ENCODE measurements around the gene NUDT6. TPM values are rescaled to one million over a fixed set of nuclear protein-coding genes. Genes with fewer than 3 reads are reported as not detected.

The NUDT6 gene
- total RNA-seq, 1 donor from 2014 or later, result 4.0 TPM

- H4K20me1 ChIP-seq (ENCODE audit: insufficient read depth, low read length), result no peaks in the 10 kb centered on the region
- no peak overlapping the region for H2AFZ ChIP-seq (ENCODE audit: low read depth, low read length)
- FAIRE-seq (no peak), DNase-seq (ENCODE audit: low read depth) (peak; percentile 63)
- H3K4me3 ChIP-seq (ENCODE audit: insufficient read depth, low read depth, low read length), result no peak overlapping the region
- H3K79me2 ChIP-seq (ENCODE audit: insufficient read depth, low read length), result peaks cover 13% of the 10 kb centered on the region
- Mint-ChIP-seq H3K4me1 (ENCODE audit: low read depth, unreplicated experiment) (peaks cover 9% of the 10 kb centered on the region), H3K27ac (ENCODE audit: unreplicated experiment) (no peak overlapping the region), H3K27me3 (ENCODE audit: low read depth, unreplicated experiment) (no peaks in the 10 kb centered on the region), H3K36me3 (ENCODE audit: low read depth, unreplicated experiment) (no peaks in the 10 kb centered on the region), H3K9me3 (ENCODE audit: unreplicated experiment) (no peaks in the 10 kb centered on the region), H3K4me3 (ENCODE audit: unreplicated experiment) (no peak overlapping the region)
- no peaks in the 10 kb centered on the region for H3K27me3 ChIP-seq (ENCODE audit: insufficient read depth, low read length)
- no peak overlapping the region for H3K4me2 ChIP-seq (ENCODE audit: low read length)
- H3K4me1 ChIP-seq (ENCODE audit: insufficient read depth, low read length), result peaks cover 14% of the 10 kb centered on the region
- TF ChIP-seq CTCF (IDR thresholded peaks at IDR 0.05; ENCODE audit: insufficient read depth, low read depth, low read length) (no peak), EZH2 (IDR thresholded peaks at IDR 0.05; ENCODE audit: insufficient read depth, low read length) (no peak)
- H3K9me3 ChIP-seq (ENCODE audit: insufficient read depth, low read depth, low read length), result no peaks in the 10 kb centered on the region
- no peak overlapping the region for H3K9ac ChIP-seq (ENCODE audit: low read length)
- H3K27ac ChIP-seq (ENCODE audit: low read depth, low read length), result no peak overlapping the region
- H3K36me3 ChIP-seq (ENCODE audit: insufficient read depth, low read length), result no peaks in the 10 kb centered on the region
Observed at GRCh38 chr4:122917731-122918130, 4.7 kb downstream of the NUDT6 start.

- no peak overlapping the region for H3K27ac ChIP-seq (ENCODE audit: low read depth, low read length)
- TF ChIP-seq EZH2 (IDR thresholded peaks at IDR 0.05; ENCODE audit: insufficient read depth, low read length) (no peak), CTCF (IDR thresholded peaks at IDR 0.05; ENCODE audit: insufficient read depth, low read depth, low read length) (no peak)
- H3K36me3 ChIP-seq (ENCODE audit: insufficient read depth, low read length), result no peaks in the 10 kb centered on the region
- Mint-ChIP-seq H3K4me1 (ENCODE audit: low read depth, unreplicated experiment) (peaks cover 20% of the 10 kb centered on the region), H3K36me3 (ENCODE audit: low read depth, unreplicated experiment) (no peaks in the 10 kb centered on the region), H3K27me3 (ENCODE audit: low read depth, unreplicated experiment) (no peaks in the 10 kb centered on the region), H3K27ac (ENCODE audit: unreplicated experiment) (no peak overlapping the region), H3K9me3 (ENCODE audit: unreplicated experiment) (no peaks in the 10 kb centered on the region), H3K4me3 (ENCODE audit: unreplicated experiment) (no peak overlapping the region)
- no peak overlapping the region for H3K9ac ChIP-seq (ENCODE audit: low read length)
- no peak overlapping the region for H2AFZ ChIP-seq (ENCODE audit: low read depth, low read length)
- H3K27me3 ChIP-seq (ENCODE audit: insufficient read depth, low read length), result no peaks in the 10 kb centered on the region
- peak; percentile 75 for FAIRE-seq
- H3K4me3 ChIP-seq (ENCODE audit: insufficient read depth, low read depth, low read length), result no peak overlapping the region
- H3K9me3 ChIP-seq (ENCODE audit: insufficient read depth, low read depth, low read length), result no peaks in the 10 kb centered on the region
- no peaks in the 10 kb centered on the region for H4K20me1 ChIP-seq (ENCODE audit: insufficient read depth, low read length)
- H3K4me2 ChIP-seq (ENCODE audit: low read length), result peak overlapping the region; percentile 69
- H3K4me1 ChIP-seq (ENCODE audit: insufficient read depth, low read length), result peaks cover 17% of the 10 kb centered on the region
- DNase-seq (ENCODE audit: low read depth), result peak; percentile 66
- H3K79me2 ChIP-seq (ENCODE audit: insufficient read depth, low read length), result no peaks in the 10 kb centered on the region
Observed at GRCh38 chr4:122914938-122915337, 7.5 kb downstream of the NUDT6 start.

- Histone ChIP-seq H2AFZ (ENCODE audit: low read depth, low read length) (no peak overlapping the region), H3K27me3 (ENCODE audit: insufficient read depth, low read length) (no peaks in the 10 kb centered on the region), H3K79me2 (ENCODE audit: insufficient read depth, low read length) (no peaks in the 10 kb centered on the region), H3K4me1 (ENCODE audit: insufficient read depth, low read length) (peaks cover 17% of the 10 kb centered on the region), H3K36me3 (ENCODE audit: insufficient read depth, low read length) (no peaks in the 10 kb centered on the region), H3K27ac (ENCODE audit: low read depth, low read length) (peak overlapping the region; percentile 40), H3K9ac (ENCODE audit: low read length) (no peak overlapping the region), H3K9me3 (ENCODE audit: insufficient read depth, low read depth, low read length) (no peaks in the 10 kb centered on the region), H3K4me3 (ENCODE audit: insufficient read depth, low read depth, low read length) (no peak overlapping the region), H3K4me2 (ENCODE audit: low read length) (peak overlapping the region; percentile 69), H4K20me1 (ENCODE audit: insufficient read depth, low read length) (no peaks in the 10 kb centered on the region)
- Mint-ChIP-seq H3K27ac (ENCODE audit: unreplicated experiment) (no peak overlapping the region), H3K27me3 (ENCODE audit: low read depth, unreplicated experiment) (no peaks in the 10 kb centered on the region), H3K36me3 (ENCODE audit: low read depth, unreplicated experiment) (no peaks in the 10 kb centered on the region), H3K4me1 (ENCODE audit: low read depth, unreplicated experiment) (peaks cover 20% of the 10 kb centered on the region), H3K4me3 (ENCODE audit: unreplicated experiment) (no peak overlapping the region), H3K9me3 (ENCODE audit: unreplicated experiment) (no peaks in the 10 kb centered on the region)
- TF ChIP-seq CTCF (IDR thresholded peaks at IDR 0.05; ENCODE audit: insufficient read depth, low read depth, low read length) (peak; percentile 56), EZH2 (IDR thresholded peaks at IDR 0.05; ENCODE audit: insufficient read depth, low read length) (no peak)
- FAIRE-seq, result peak; percentile 76
- no peak for DNase-seq (ENCODE audit: low read depth)
Observed at GRCh38 chr4:122914292-122914904, 8.0 kb downstream of the NUDT6 start.

All from astrocyte (in vitro differentiated cells and primary cell).